ENCODE data around the gene BST1. TPM values are rescaled to one million over a fixed set of nuclear protein-coding genes. Genes with fewer than 3 reads are reported as not detected.
A peak's percentile ranks its signal among the peaks of the same experiment; 100 is the strongest.

BST1 gene
- total RNA-seq, 1 donor from 2014 or later, result 4.9 TPM

DNA sequence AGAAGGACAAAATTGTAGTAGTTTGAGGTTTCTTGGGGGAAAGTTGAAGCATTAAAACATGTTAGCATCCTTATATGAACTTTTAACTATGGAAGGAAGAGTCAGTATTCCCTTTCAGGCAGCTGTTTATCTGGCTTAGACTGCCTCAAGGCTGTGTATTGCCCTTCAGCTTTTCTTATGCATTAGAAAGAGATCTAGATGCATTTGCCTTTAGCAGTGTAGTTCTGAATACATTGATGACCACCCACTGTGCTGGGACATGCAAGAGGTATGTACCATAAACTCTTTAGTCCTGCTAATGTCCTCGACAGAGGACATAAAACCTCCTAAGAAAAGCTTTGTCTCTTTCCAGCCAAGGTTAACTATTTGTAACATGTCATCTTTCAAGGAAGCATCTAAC, 18.4 kb upstream of the BST1 start:
- no peak for DNase-seq (ENCODE audit: low read depth)
- TF ChIP-seq, protein P1, sequence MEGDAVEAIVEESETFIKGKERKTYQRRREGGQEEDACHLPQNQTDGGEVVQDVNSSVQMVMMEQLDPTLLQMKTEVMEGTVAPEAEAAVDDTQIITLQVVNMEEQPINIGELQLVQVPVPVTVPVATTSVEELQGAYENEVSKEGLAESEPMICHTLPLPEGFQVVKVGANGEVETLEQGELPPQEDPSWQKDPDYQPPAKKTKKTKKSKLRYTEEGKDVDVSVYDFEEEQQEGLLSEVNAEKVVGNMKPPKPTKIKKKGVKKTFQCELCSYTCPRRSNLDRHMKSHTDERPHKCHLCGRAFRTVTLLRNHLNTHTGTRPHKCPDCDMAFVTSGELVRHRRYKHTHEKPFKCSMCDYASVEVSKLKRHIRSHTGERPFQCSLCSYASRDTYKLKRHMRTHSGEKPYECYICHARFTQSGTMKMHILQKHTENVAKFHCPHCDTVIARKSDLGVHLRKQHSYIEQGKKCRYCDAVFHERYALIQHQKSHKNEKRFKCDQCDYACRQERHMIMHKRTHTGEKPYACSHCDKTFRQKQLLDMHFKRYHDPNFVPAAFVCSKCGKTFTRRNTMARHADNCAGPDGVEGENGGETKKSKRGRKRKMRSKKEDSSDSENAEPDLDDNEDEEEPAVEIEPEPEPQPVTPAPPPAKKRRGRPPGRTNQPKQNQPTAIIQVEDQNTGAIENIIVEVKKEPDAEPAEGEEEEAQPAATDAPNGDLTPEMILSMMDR (IDR thresholded peaks at IDR 0.05; ENCODE audit: insufficient read depth, low read length, poor library complexity, severe bottlenecking), result no peak
- Histone ChIP-seq H3K27me3 (ENCODE audit: control insufficient read depth, insufficient read depth, low read length) (no peaks in the 10 kb centered on the region), H3K36me3 (ENCODE audit: control insufficient read depth, insufficient read depth, low read length) (peaks cover 2% of the 10 kb centered on the region), H3K4me3 (ENCODE audit: low read depth, low read length) (no peak overlapping the region)

DNA sequence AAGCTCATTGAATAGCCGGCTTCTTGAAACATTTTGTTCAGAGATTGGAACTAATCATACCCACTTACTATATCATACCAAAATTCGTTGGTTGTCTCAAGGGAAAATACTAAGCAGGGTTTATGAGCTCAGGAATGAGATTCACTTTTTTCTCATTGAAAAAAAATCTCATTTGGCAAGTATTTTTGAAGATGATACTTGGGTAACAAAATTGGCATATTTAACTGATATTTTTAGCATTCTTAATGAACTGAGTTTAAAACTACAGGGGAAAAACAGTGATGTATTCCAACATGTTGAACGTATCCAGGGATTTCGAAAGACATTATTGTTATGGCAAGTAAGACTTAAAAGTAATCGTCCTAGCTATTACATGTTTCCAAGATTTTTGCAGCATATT, 14.8 kb upstream of the BST1 start:
- Histone ChIP-seq H3K36me3 (ENCODE audit: control insufficient read depth, insufficient read depth, low read length) (peaks cover 2% of the 10 kb centered on the region), H3K27me3 (ENCODE audit: control insufficient read depth, insufficient read depth, low read length) (no peaks in the 10 kb centered on the region), H3K4me3 (ENCODE audit: low read depth, low read length) (no peak overlapping the region)
- TF ChIP-seq, protein P1 (IDR thresholded peaks at IDR 0.05; ENCODE audit: insufficient read depth, low read length, poor library complexity, severe bottlenecking), result no peak
- no peak for DNase-seq (ENCODE audit: low read depth)

DNA sequence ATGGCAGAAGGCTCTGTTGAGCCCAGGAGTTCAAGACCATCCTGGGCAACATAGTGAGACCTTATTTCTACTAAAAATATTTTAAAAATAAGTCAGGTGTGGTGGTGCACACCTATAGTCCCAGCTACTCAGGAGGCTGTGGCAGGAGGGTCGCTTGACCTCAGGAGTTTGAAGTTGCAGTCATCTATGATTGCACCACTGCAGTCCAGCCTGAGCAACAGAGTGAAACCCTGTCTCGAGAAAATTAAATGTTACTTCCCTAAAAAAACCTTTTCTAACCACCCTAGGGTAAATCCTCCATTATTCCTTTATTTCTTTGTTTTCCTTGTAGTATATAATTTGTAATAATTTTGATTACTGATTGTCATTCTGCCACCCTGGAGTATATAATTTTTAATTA, 13.3 kb upstream of the BST1 start:
- no peak for DNase-seq (ENCODE audit: low read depth)
- TF ChIP-seq, protein P1 (IDR thresholded peaks at IDR 0.05; ENCODE audit: insufficient read depth, low read length, poor library complexity, severe bottlenecking), result no peak
- Histone ChIP-seq H3K27me3 (ENCODE audit: control insufficient read depth, insufficient read depth, low read length) (no peaks in the 10 kb centered on the region), H3K4me3 (ENCODE audit: low read depth, low read length) (no peak overlapping the region), H3K36me3 (ENCODE audit: control insufficient read depth, insufficient read depth, low read length) (peaks cover 2% of the 10 kb centered on the region)

DNA sequence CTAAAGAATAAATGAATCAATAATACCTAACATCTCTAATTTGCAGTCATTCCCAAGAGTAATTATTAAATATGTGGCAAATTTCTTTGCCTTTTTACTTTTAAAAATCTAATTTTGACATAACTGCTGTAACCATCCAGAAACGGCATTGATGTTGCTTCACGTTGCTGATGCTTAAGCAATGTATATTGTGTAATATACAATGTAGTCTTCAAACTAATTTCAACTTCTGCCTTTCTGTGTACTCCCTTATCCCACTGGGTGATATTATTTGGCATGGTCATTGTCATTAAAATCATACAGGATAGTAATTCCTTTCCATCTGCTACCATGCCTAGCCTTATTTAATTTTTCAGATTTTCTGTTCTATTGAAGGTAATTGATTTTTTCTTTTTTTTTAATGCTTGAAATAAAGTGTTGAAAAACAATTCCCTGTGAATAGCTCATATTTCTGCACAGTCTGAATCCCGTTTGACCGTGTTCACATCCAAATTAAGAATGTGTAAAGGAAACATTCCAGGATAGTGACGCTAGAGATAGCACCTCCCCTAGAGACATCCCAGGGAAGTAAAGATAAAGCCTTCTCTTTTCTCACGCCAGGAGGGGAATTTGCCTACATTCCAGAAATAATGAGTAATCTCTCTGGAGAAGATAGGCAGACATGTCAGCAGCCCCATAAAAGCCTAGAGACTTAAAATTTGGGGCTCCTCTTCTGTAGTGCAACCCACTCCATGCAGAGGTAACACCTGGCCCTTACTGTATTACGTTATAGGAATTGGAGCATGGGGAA, 12.7 kb upstream of the BST1 start:
- Histone ChIP-seq H3K36me3 (ENCODE audit: control insufficient read depth, insufficient read depth, low read length) (peaks cover under 1% of the 10 kb centered on the region), H3K4me3 (ENCODE audit: low read depth, low read length) (no peak overlapping the region), H3K27me3 (ENCODE audit: control insufficient read depth, insufficient read depth, low read length) (no peaks in the 10 kb centered on the region)
- peak; percentile 88 for DNase-seq (ENCODE audit: low read depth)
- TF ChIP-seq, protein P1 (IDR thresholded peaks at IDR 0.05; ENCODE audit: insufficient read depth, low read length, poor library complexity, severe bottlenecking), result no peak

DNA sequence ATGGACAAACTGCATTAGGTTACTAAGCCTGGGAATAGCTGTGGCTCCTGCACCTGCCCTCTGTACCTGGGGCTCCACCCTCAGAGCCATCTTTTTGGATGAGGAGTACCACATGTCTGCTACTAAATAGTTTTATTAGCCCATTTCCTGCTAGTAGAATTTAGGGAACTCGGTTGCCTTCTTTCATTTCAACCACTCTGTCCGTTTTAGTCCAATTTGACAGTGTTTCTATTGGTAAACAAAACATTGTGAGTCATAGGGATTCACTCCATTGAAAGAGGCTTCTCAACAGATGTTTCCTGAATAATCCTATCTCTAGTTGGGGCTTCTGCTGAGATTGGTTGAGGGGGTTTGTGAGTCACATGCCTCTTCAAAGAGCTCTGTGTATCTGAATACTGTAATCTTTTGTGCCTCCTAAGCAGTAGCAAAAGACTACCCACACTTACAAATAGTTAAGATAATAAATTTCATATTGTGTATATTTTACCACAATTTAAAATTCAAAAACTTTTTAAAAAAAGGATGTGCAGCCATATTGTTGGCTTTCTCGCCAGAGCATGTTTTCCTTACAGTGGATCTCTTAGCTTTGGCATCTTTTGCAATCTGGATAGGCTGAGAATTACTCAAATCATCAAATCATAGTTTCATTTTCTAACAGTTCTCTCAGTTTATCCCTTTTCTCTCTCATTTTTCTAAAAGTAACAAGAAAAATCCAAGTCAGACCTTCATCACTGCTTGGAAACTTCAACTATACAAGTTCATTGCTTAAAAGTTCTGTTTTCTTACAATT, 11.3 kb upstream of the BST1 start:
- Histone ChIP-seq H3K36me3 (ENCODE audit: control insufficient read depth, insufficient read depth, low read length) (no peaks in the 10 kb centered on the region), H3K4me3 (ENCODE audit: low read depth, low read length) (no peak overlapping the region), H3K27me3 (ENCODE audit: control insufficient read depth, insufficient read depth, low read length) (no peaks in the 10 kb centered on the region)
- TF ChIP-seq, protein P1 (IDR thresholded peaks at IDR 0.05; ENCODE audit: insufficient read depth, low read length, poor library complexity, severe bottlenecking), result no peak
- DNase-seq (ENCODE audit: low read depth), result no peak

All from kidney epithelial cell (primary cell).